ENCODE data around the gene EML4. TPM values are rescaled to one million over a fixed set of nuclear protein-coding genes. Genes with fewer than 3 reads are reported as not detected.

EML4 gene
- total RNA-seq, 2 donors from 2014 or later = 4.4 to 9.3 TPM

DNA sequence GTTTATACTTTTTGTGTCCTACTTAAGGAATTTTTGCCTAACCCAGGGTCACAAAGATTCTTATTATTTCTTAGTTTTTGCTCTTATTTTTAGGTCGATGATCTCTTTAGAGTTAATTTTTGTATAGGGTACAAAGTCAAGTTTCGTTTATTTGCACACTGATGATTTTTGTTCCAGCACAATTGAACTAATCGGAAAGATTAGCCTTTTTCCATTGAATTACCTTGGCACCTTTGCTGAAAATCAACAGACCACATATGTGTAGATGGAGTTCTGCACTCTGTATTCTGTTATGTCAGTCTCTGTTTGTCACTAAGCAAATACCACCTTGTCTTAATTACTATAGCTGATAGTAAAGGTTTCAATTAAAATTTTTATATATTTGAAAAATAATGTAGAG, 18.7 kb downstream of the EML4 start:
- H3K36me3 ChIP-seq = no peaks in the 10 kb centered on the region
- no peak for TF ChIP-seq CTCF (IDR thresholded peaks at IDR 0.05)
- no peaks in the 10 kb centered on the region for H3K27me3 ChIP-seq
- no peak overlapping the region for H3K4me3 ChIP-seq
- no peak overlapping the region for H3K27ac ChIP-seq
- peaks cover 0 to 19% of the 10 kb centered on the region in 2 donors for H3K4me1 ChIP-seq
- no peak for DNase-seq (ENCODE audit: low spot score)
- H3K9me3 ChIP-seq = no peaks in the 10 kb centered on the region

GRCh38 chr2:42189235-42189566, 20.0 kb downstream of the EML4 start:
- TF ChIP-seq CTCF (IDR thresholded peaks at IDR 0.05) = no peak
- Histone ChIP-seq H3K27me3 (no peaks in the 10 kb centered on the region), H3K9me3 (no peaks in the 10 kb centered on the region), H3K36me3 (no peaks in the 10 kb centered on the region), H3K4me3 (no peak overlapping the region), H3K4me1 (peaks cover 0 to 28% of the 10 kb centered on the region in 2 donors), H3K27ac (no peak overlapping the region)
- DNase-seq (ENCODE audit: low spot score) = no peak

GRCh38 chr2:42190191-42190590, 21.0 kb downstream of the EML4 start:
- H3K4me3 ChIP-seq = no peak overlapping the region
- DNase-seq (ENCODE audit: low spot score) = no peak
- no peaks in the 10 kb centered on the region for H3K9me3 ChIP-seq
- H3K4me1 ChIP-seq = peaks cover 0 to 28% of the 10 kb centered on the region in 2 donors
- TF ChIP-seq CTCF (IDR thresholded peaks at IDR 0.05) = no peak
- H3K27me3 ChIP-seq = no peaks in the 10 kb centered on the region
- no peak overlapping the region for H3K27ac ChIP-seq
- H3K36me3 ChIP-seq = no peaks in the 10 kb centered on the region

DNA sequence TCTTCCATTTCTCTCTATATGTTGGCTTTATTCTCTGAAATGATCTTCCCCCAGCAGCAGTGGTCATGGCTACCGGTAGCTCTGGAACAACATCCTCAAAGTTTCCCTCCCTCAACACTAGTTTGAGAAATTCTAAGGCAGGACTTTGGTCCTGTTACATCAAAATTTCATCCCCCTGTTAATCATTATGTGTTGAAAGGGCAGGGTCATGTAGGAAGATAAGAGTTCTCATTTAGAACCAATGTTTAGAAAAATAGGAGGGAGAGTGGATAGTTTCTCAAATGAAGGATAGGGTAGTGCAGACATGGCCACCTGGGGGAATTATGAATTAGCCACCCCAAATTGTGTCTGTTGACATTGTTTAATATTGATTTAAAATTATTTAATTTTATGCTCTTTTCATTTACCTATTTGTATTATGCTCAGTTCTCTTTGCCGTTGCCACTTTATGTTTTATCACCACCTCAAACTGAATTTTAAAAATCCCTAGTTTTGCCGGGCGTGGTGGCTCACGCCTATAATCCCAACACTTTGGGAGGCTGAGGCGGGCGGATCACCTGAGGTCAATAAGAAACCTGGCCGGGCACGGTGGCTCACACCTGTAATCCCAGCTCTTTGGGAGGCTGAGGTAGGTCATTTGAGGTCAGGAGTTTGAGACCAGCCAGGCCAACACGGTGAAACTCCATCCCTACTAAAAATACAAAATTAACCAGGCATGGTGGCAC, 22.3 kb downstream of the EML4 start:
- no peak overlapping the region for H3K4me3 ChIP-seq
- no peak for DNase-seq (ENCODE audit: low spot score)
- H3K9me3 ChIP-seq = no peaks in the 10 kb centered on the region
- no peaks in the 10 kb centered on the region for H3K27me3 ChIP-seq
- TF ChIP-seq CTCF (IDR thresholded peaks at IDR 0.05) = no peak
- H3K36me3 ChIP-seq = no peaks in the 10 kb centered on the region
- H3K27ac ChIP-seq = no peak overlapping the region
- peaks cover 0 to 15% of the 10 kb centered on the region in 2 donors for H3K4me1 ChIP-seq

DNA sequence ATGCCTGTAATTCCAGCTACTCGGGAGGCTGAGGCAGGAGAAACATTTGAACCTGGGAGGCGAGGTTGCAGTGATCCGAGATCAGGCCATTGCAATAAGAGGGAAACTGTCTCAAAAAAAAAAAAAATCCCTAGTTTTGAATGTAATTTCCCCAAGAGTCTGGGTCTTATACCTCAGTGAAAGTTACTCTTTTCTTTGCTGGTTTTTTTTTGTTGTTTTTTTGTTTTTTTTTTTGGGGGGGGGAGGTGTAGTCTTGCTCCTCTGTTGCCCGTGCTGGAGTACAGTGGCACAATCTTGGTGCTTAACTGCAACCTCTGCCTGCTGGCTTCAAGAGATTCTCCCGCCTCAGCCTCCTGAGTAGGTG, 22.8 kb downstream of the EML4 start:
- Histone ChIP-seq H3K4me3 (no peak overlapping the region), H3K9me3 (no peaks in the 10 kb centered on the region), H3K27me3 (no peaks in the 10 kb centered on the region), H3K36me3 (no peaks in the 10 kb centered on the region), H3K4me1 (peaks cover 0 to 10% of the 10 kb centered on the region in 2 donors), H3K27ac (no peak overlapping the region)
- DNase-seq (ENCODE audit: low spot score) = no peak
- no peak for TF ChIP-seq CTCF (IDR thresholded peaks at IDR 0.05)
